Stromal cell of bone marrow (primary cell): ENCODE data around the gene GRID2.

ENCODE experiments used
- DNase-seq: peaks from one replicate; pipeline ENCODE4 v3.0.0-alpha.2; 2012; ENCODE audit warnings: low read depth

Gene GRID2

GRCh38 chr4:92968996-92969395, 665.2 kb downstream of the GRID2 start:
- no peak for DNase-seq

GRCh38 chr4:92969650-92970379, 666.0 kb downstream of the GRID2 start:
- peak; percentile 83 for DNase-seq

- DNase-seq = no peak
Observed at GRCh38 chr4:92970996-92971395, 667.2 kb downstream of the GRID2 start.

GRCh38 chr4:92988301-92988700, 684.5 kb downstream of the GRID2 start:
- DNase-seq = no peak

- no peak for DNase-seq
Observed at GRCh38 chr4:92992758-92993157, 689.0 kb downstream of the GRID2 start.

DNA sequence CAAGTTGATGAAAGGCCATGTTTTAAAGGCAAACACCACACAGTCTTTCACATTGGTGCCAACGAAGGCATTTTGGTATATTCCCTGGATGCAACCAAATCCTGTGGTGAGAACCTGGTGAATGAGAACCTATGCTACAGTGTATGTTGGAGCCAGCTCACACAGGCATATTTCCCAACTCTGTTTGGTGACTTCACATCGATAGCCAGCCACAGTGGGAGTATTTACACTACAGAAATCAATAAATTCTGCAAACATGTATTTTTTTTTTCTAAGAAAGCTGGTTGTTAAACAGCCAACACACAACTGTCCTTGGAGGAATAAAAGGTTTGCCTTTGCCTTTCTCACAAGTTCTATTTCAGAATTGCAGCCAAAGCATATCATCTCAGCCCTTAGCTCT, 691.0 kb downstream of the GRID2 start:
- no peak for DNase-seq

- no peak for DNase-seq
Observed at GRCh38 chr4:92996533-92996932, 692.8 kb downstream of the GRID2 start.

DNA sequence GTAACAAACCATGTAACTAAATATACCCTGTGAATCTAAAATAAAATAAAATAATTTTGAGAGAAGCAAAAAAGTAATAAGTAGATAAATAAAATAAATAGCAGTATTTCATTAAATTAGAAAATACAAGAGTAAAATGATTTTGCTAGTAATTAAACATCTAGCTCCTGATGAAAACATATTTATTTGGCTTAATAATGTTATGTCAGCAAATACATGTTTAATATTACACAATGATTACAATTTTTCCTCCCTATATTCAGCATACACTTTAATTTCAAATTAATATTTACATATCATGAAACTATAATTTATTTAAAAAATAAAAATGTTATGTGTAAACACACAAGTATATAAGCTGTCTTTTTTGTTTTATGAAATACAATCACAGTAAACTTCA, 697.1 kb downstream of the GRID2 start:
- no peak for DNase-seq

DNA sequence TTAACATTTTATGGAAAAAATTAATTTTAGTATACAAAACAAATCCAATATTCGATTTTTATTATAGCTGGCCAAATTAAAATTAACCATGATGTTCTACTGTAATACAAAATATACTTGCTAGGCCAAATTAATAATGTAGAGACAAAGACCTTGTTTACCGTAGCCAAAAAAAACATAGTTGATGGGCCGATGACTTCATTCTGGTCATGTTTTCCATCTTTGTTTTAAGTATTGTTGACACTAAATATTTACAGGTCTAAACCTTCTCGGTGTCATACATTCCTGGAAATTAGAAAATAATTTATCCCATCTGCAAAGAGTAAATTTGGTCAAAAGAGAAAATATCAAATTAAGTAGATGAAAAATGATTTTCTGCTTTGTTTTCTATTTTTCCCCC, 698.5 kb downstream of the GRID2 start:
- no peak for DNase-seq

GRCh38 chr4:93016350-93016749, 712.6 kb downstream of the GRID2 start:
- DNase-seq = no peak

GRCh38 chr4:93018243-93018642, 714.5 kb downstream of the GRID2 start:
- DNase-seq = no peak

DNA sequence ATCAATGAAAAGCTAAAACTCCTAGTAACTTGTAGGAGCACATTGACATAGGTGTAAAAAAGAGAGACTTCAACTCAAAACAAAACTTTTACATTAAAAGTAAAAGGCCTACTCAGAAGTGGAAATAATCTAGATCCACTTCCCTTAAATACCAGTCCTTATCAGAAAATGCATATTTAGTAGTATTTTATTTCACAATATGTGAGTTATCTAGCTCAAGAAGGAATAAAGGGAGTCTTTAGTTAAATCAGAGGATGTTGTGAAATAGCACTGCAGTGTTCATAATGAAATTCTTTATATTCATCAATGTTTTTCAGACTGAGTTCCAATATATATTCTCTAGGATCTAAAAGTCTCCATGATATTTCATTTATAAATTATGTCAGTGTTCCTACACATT, 715.0 kb downstream of the GRID2 start:
- no peak for DNase-seq

DNA sequence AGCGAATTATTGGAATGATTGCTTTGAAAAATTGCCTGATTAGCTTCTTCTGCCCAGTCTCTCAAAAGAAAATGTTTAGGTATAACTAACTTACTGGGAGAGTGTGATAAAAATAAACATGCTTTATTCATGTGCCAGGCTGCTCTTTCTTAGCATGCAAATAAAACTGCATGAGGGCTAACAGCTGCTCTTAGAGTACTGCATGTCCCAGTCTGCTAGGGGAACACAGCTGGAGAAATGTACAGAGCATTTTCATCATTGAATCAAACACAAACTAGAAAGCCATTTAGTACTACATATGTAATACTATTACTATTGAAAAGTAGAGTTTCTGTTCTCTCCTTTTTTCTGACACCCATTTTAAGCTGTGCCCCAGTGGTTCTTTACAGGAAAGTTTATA, 726.0 kb downstream of the GRID2 start:
- DNase-seq = no peak

DNA sequence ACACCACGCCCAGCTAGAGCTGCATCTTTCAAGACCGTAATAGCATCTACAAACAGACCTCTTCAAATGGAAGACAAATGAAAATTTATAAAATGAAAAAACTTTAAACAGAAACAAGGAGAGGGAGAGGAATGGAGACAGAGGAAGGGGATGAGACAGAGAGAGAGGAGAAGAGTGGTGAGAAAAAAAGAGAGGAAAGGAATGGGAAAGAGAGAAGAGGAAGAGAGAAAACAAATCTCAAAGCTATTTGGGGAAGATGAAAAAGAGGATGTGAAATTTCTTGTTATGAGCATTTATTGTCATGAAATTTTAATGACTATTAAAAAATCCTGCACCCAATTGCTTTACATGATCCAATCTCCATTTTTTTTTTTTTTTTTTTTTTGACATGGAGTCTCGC, 726.9 kb downstream of the GRID2 start:
- DNase-seq = no peak

GRCh38 chr4:93031431-93032098, 727.8 kb downstream of the GRID2 start:
- no peak for DNase-seq

- no peak for DNase-seq
Observed at GRCh38 chr4:93042746-93043145, 739.0 kb downstream of the GRID2 start.

GRCh38 chr4:93053140-93053539, 749.4 kb downstream of the GRID2 start:
- no peak for DNase-seq

DNA sequence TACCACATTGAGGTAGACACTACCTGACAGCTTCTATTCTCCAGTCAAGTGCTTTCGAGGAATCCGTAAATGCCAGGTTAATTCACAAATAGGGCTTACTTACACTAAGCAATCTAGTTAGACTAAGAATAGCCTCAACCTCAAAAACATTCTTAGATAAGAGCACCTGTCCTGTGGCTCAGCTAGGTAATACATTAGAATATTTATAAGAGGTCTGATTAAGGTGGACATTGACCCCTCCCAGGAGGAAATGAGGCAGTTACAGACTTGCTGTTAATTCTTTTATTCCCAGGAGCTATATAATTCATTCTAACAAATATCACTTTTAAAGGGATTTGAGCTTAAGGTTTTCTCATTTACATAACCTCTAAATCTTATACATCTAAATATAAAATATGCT, 758.1 kb downstream of the GRID2 start:
- DNase-seq = no peak

DNA sequence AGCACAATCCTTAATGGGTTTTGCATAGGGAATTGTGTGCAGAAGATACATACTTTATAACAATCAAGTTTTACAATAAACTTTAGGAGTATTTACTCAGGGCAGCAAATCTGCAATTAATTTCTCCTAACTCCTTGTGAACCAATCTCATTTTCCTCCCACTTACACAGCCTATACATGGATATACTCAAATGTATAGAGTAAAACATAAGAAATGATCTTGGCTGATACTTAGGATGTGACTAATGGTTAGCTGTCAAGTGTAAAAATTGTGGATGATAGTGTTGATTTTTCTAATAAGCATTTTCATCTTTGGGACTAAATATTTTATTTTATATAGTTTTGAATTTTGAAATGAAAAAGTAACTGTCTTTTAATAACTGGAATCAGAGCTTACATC, 759.6 kb downstream of the GRID2 start:
- DNase-seq = no peak

DNA sequence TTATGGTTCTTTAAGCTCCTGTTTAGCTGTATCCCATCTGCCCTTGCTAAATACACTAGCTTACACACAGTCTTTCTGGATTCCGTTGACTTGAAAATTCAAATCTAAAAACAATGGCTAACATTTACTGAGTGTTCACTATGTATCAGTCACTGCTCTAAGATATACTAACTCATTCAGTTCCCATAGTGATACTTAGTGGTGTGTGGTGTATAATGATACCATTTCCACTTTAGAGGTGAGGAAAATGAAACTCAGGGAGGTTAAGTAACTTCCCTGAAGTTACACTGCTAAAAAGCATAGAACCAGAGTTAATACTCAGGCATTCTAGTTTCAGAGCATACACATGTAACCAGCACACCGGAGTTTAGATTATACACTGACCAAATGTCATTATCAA, 762.0 kb downstream of the GRID2 start:
- DNase-seq = no peak

DNA sequence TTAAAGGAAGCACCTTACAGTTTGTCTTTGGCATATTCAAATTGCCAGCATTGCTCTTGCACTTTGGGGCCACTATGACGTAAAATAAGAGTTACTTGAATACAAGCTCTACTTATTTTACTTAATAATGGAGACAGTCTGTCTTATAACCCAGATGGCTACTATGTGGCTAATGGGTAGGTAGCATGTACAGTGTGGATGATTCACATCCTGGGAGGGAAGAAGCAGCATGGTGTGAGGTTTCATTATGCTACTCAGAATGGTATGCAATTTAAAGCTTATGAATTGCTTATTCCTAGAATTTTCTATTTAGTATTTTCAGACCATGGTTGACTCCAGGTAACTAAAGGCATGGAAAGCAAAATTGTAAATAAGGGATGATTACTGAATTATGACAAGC, 763.0 kb downstream of the GRID2 start:
- DNase-seq = no peak

GRCh38 chr4:93072292-93072691, 768.5 kb downstream of the GRID2 start:
- DNase-seq = no peak

- no peak for DNase-seq
Observed at GRCh38 chr4:93080316-93080715, 776.5 kb downstream of the GRID2 start.
